Ovary (tissue), 9 donors: ENCODE measurements around the gene ZNF792. TPM values are rescaled to one million over a fixed set of nuclear protein-coding genes. Genes with fewer than 3 reads are reported as not detected.
"Not testable (repeated sequence)": the region's sequence is repeated elsewhere in the genome, so short reads cannot be mapped to it uniquely, and the experiment has no call there.

ENCODE experiments used
- DNase-seq, 5 donors: peaks; one replicate each; pipeline ENCODE4 v3.0.0-alpha.2; 2019 to 2020
- H3K27ac ChIP-seq, 2 donors: fragments of 200-600 bp; one replicate each; pipeline versions ENCODE4 v1.5.1 to v1.8.0; 2019 to 2022
- H3K27me3 ChIP-seq: fragments of 200-600 bp; one replicate; pipeline ENCODE4 v1.8.0; 2022
- H3K36me3 ChIP-seq: fragments of 200-600 bp; sonication (generic); one replicate; pipeline ENCODE4 v1.5.1; 2019
- H3K4me1 ChIP-seq: one replicate; pipeline ENCODE4 v1.8.1; 2013; ENCODE audit warnings: mild to moderate bottlenecking, moderate library complexity; ENCODE audit not compliant: insufficient read depth
- H3K4me3 ChIP-seq: fragments of 200-600 bp; sonication (generic); one replicate; pipeline ENCODE4 v1.5.1; 2017
- H3K9me3 ChIP-seq, 2 donors: fragments of 200-600 bp in 1 of 2; sonication (generic) in 1 of 2; one replicate each; pipeline versions ENCODE4 v1.5.1 to v1.8.1; 2013 to 2019; ENCODE audit warnings: mild to moderate bottlenecking in 1 of 2, moderate library complexity in 1 of 2
- EP300 ChIP-seq: sonication (generic); formaldehyde crosslinking; IDR thresholded peaks from one replicate; pipeline ENCODE4 v1.6.1; 2017; ENCODE audit warnings: antibody characterized with exemption
- POLR2A ChIP-seq: fragments of 450-650 bp; IDR thresholded peaks from one replicate; pipeline ENCODE4 v1.6.1; 2017; ENCODE audit warnings: antibody characterized with exemption, mild to moderate bottlenecking, moderate library complexity
- WGBS, 3 donors: extraction: QIAGEN DNeasy Blood & Tissue Kit in 1 of 3; methylation state at CpG; one replicate each; pipeline versions ENCODE4 v1.1.5 to v1.1.7; 2013 to 2017; 5-methylcytosine and 5-hydroxymethylcytosine counted together
- intact Hi-C, 4 donors: fragments of 100-400 bp; cut with DNase I; formaldehyde crosslinking; loops; one replicate each; pipeline versions ENCODE4 v1.11.0 to v1.15.1; 2022 to 2023
- polyA plus RNA-seq, 2 donors: library from polyadenylated mRNA; stranded (reverse); fragments of 200-250 nt in 1 of 2; fragments of 350-450 nt in 1 of 2; fragmentation: Illumina TruSeq in 1 of 2; extraction: RNeasy Lipid Tissue Mini Kit (QIAGEN cat#74804) in 1 of 2; gene quantifications; one replicate each; pipeline ENCODE4 v1.2.3, GENCODE V29; 2013 to 2014
- total RNA-seq, 7 donors: library from RNA; depleted of rRNA in 2 of 7; stranded (reverse); fragments of >200 nt in 2 of 7; fragmentation: NEBNext Ultra II Directional in 3 of 7; extraction: Animal tissue kit (Norgen Biotek cat#: 25700) in 3 of 7; gene quantifications; one replicate each; pipeline versions ENCODE4 v1.1.0 to v1.2.4, GENCODE V29; 2016 to 2023
- TF ChIP-seq, protein P1 (sequence below), 3 donors: fragments of 450-650 bp in 2 of 3; fragments of 200-600 bp in 1 of 3; IDR thresholded peaks; one replicate each; pipeline versions ENCODE4 v1.5.1 to v1.8.0; 2016 to 2022; ENCODE audit warnings: antibody characterized with exemption in 3 of 3, mild to moderate bottlenecking in 1 of 3
- donor health status: DM: no; HTN: no; CAD: no; lungs with moderate emphysema.
- donor health status: DM: no; HTN: no; CAD: no.
- donor health status: Bipolar disorder and iron deficiency.
- donor health status: DM: yes; HTN: yes; CAD: no.
- donor health status: DM: no; HTN: no; CAD: no.
- donor health status: DM: yes; HTN: yes; CAD: no.

ZNF792 gene
- total and polyA plus RNA-seq, 9 donors: 2.6 to 5.4 (median 4.5) TPM

GRCh38 chr19:34976611-34977010, 12.6 kb upstream of the ZNF792 start:
- TF ChIP-seq POLR2A: no peak
- TF ChIP-seq, protein P1, sequence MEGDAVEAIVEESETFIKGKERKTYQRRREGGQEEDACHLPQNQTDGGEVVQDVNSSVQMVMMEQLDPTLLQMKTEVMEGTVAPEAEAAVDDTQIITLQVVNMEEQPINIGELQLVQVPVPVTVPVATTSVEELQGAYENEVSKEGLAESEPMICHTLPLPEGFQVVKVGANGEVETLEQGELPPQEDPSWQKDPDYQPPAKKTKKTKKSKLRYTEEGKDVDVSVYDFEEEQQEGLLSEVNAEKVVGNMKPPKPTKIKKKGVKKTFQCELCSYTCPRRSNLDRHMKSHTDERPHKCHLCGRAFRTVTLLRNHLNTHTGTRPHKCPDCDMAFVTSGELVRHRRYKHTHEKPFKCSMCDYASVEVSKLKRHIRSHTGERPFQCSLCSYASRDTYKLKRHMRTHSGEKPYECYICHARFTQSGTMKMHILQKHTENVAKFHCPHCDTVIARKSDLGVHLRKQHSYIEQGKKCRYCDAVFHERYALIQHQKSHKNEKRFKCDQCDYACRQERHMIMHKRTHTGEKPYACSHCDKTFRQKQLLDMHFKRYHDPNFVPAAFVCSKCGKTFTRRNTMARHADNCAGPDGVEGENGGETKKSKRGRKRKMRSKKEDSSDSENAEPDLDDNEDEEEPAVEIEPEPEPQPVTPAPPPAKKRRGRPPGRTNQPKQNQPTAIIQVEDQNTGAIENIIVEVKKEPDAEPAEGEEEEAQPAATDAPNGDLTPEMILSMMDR (IDR thresholded peaks at IDR 0.05): no peak
- TF ChIP-seq EP300: no peak

GRCh38 chr19:34975056-34975455, 11.0 kb upstream of the ZNF792 start:
- intact Hi-C loops: loop anchor here in 1 of 4 donors (10.0 kb wide), 1 partner anchor 120 kb away; no protein-coding TSS in a partner anchor
- 66 to 71% (median 69%) methylated on average over 5 of the region's 5 CpGs for WGBS, 3 donors

More at GRCh38 chr19:34976611-34977010, 12.6 kb upstream of the ZNF792 start:
- Histone ChIP-seq H3K36me3 (no peaks in the 10 kb centered on the region), H3K4me3 (no peak overlapping the region), H3K9me3 (no peaks in the 10 kb centered on the region), H3K27ac (no peak overlapping the region), H3K27me3 (no peaks in the 10 kb centered on the region), H3K4me1 (no peaks in the 10 kb centered on the region)
- no peak for DNase-seq
- WGBS, 3 donors: 86 to 92% (median 87%) methylated on average over 3 of the region's 3 CpGs
- intact Hi-C loops: loop anchor here in 1 of 4 donors (10.0 kb wide), 1 partner anchor 118 kb away; no protein-coding TSS in a partner anchor

DNA sequence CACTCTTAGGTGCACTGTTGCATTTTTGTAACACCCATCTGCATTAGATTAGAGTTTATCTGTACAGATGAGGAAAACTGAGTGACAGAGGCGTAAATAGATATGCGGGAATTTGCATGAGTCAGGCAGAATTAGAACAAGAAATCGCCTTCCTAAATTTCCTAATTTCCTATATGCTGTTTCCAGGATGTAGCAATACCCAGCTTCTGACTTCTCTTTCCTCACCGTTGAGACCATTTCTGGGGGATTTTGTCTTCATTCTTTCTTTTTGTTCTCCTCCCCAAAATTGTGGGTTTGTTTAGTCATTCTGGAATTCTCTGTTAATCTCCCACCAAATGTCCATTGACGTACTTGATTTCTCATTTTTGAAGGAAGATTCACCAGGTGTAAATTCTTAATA, 10.6 kb upstream of the ZNF792 start:
- no peak overlapping the region for H3K4me3 ChIP-seq
- 63 to 77% (median 66%) methylated on average over 5 of the region's 5 CpGs for WGBS, 3 donors
- H3K4me1 ChIP-seq: no peaks in the 10 kb centered on the region
- intact Hi-C loops: loop anchor here (5.0 to 10.0 kb wide), 3 partner anchors 38 to 120 kb away; no protein-coding TSS in a partner anchor
- H3K36me3 ChIP-seq: no peaks in the 10 kb centered on the region
- H3K9me3 ChIP-seq: no peaks in the 10 kb centered on the region
- no peak for TF ChIP-seq POLR2A
- TF ChIP-seq, protein P1 (IDR thresholded peaks at IDR 0.05): no peak
- no peak for TF ChIP-seq EP300
- no peak for DNase-seq
- no peaks in the 10 kb centered on the region for H3K27me3 ChIP-seq
- no peak overlapping the region for H3K27ac ChIP-seq

More at GRCh38 chr19:34975056-34975455, 11.0 kb upstream of the ZNF792 start:
- Histone ChIP-seq H3K27ac (no peak overlapping the region), H3K27me3 (no peaks in the 10 kb centered on the region), H3K4me3 (no peak overlapping the region), H3K36me3 (no peaks in the 10 kb centered on the region), H3K4me1 (no peaks in the 10 kb centered on the region), H3K9me3 (no peaks in the 10 kb centered on the region)
- DNase-seq: no peak
- TF ChIP-seq EP300 (no peak), POLR2A (no peak)
- TF ChIP-seq, protein P1 (IDR thresholded peaks at IDR 0.05): no peak

- WGBS, 3 donors: 88 to 90% (median 88%) methylated on average over 7 of the region's 7 CpGs
- Histone ChIP-seq H3K4me3 (no peak overlapping the region), H3K4me1 (no peaks in the 10 kb centered on the region), H3K9me3 (no peaks in the 10 kb centered on the region), H3K27me3 (no peaks in the 10 kb centered on the region), H3K36me3 (no peaks in the 10 kb centered on the region), H3K27ac (no peak overlapping the region)
- no peak for TF ChIP-seq EP300
- TF ChIP-seq POLR2A: no peak
- TF ChIP-seq, protein P1 (IDR thresholded peaks at IDR 0.05): no peak
- no peak for DNase-seq
- intact Hi-C loops: loop anchor here (2.0 to 10.0 kb wide), 5 partner anchors 40 to 123 kb away; no protein-coding TSS in a partner anchor
Measured at GRCh38 chr19:34972163-34972705, 8.2 kb upstream of the ZNF792 start.

- H3K4me3 ChIP-seq, H3K4me1 ChIP-seq, H3K27me3 ChIP-seq, H3K27ac ChIP-seq, H3K36me3 ChIP-seq, H3K9me3 ChIP-seq, DNase-seq: not testable (repeated sequence)
- intact Hi-C loops: loop anchor here (5.0 to 10.0 kb wide), 3 partner anchors 42 to 125 kb away; no protein-coding TSS in a partner anchor
- 85 to 87% (median 87%) methylated on average over 12 of the region's 12 CpGs for WGBS, 3 donors
Measured at GRCh38 chr19:34970185-34970780, 6.3 kb upstream of the ZNF792 start.
